DOHH2 (cell line): ENCODE measurements around the gene ALOX5.

ENCODE experiments used
- H3F3A ChIP-seq: fragments of 200-600 bp; sonication (generic), shearing (Covaris generic); 2 replicates; pipeline ENCODE4 v1.6.0; 2016; ENCODE audit warnings: antibody characterized with exemption, mild to moderate bottlenecking; ENCODE audit not compliant: control insufficient read depth, insufficient read depth
- H3K27ac ChIP-seq: fragments of 200-600 bp; sonication (generic); 2 replicates; pipeline ENCODE4 v1.5.1; 2014; ENCODE audit warnings: low read depth, mild to moderate bottlenecking, low read length, moderate library complexity
- H3K27me3 ChIP-seq: fragments of 200-600 bp; sonication (generic); 2 replicates; pipeline ENCODE4 v1.6.1; 2014; ENCODE audit warnings: mild to moderate bottlenecking, low read length, mixed read lengths; ENCODE audit not compliant: control insufficient read depth
- H3K36me3 ChIP-seq: fragments of 200-600 bp; sonication (generic); 2 replicates; pipeline ENCODE4 v1.6.1; 2014; ENCODE audit warnings: mild to moderate bottlenecking, low read length, moderate library complexity, mixed read lengths; ENCODE audit not compliant: control insufficient read depth
- H3K4me1 ChIP-seq: fragments of 200-600 bp; sonication (generic); 2 replicates; pipeline ENCODE4 v1.6.1; 2014; ENCODE audit warnings: mild to moderate bottlenecking, low read length, mixed read lengths; ENCODE audit not compliant: control insufficient read depth
- H3K4me2 ChIP-seq: fragments of 200-600 bp; sonication (generic); 2 replicates; pipeline ENCODE4 v1.6.0; 2014; ENCODE audit warnings: mild to moderate bottlenecking, low read length, moderate library complexity
- H3K4me3 ChIP-seq: fragments of 200-600 bp; sonication (generic); 2 replicates; pipeline ENCODE4 v1.5.1; 2014; ENCODE audit warnings: mild to moderate bottlenecking, low read length, mixed read lengths
- H3K79me2 ChIP-seq: fragments of 200-600 bp; sonication (generic); 2 replicates; pipeline ENCODE4 v1.6.1; 2014; ENCODE audit warnings: mild to moderate bottlenecking, low read length, mixed read lengths; ENCODE audit not compliant: control insufficient read depth
- H3K9me2 ChIP-seq: fragments of 200-600 bp; sonication (generic); replicated peaks from 2 replicates; pipeline ENCODE4 v1.6.1; 2014; ENCODE audit warnings: mild to moderate bottlenecking, low read length, mixed read lengths; ENCODE audit not compliant: control insufficient read depth
- H3K9me3 ChIP-seq: fragments of 200-600 bp; sonication (generic); 2 replicates; pipeline ENCODE4 v1.6.1; 2014; ENCODE audit warnings: antibody characterized with exemption, low read length, mixed read lengths; ENCODE audit not compliant: control insufficient read depth, insufficient read depth
- H4K20me1 ChIP-seq: fragments of 200-600 bp; sonication (generic); 2 replicates; pipeline ENCODE4 v1.6.0; 2014; ENCODE audit warnings: low read depth, mild to moderate bottlenecking, antibody characterized with exemption, low read length, moderate library complexity; ENCODE audit not compliant: control insufficient read depth, insufficient read depth
- CTCF ChIP-seq: fragments of 200-600 bp; sonication (generic); IDR thresholded peaks from one replicate; pipeline ENCODE4 v1.5.1; 2014; ENCODE audit warnings: antibody characterized with exemption, mild to moderate bottlenecking, low read depth, low read length; ENCODE audit not compliant: poor library complexity, severe bottlenecking
- EZH2phosphoT487 ChIP-seq: fragments of 200-600 bp; sonication (generic); IDR thresholded peaks from 2 replicates; pipeline ENCODE4 v1.6.1; 2017; ENCODE audit warnings: borderline replicate concordance, mild to moderate bottlenecking, antibody characterized with exemption, low read length, moderate library complexity, mixed read lengths

The ALOX5 gene

GRCh38 chr10:45463244-45464116 is 89.5 kb downstream of the ALOX5 start:
- TF ChIP-seq EZH2phosphoT487 (no peak), CTCF (no peak)
- peak overlapping the region; percentile 92 for H3K4me2 ChIP-seq

DNA sequence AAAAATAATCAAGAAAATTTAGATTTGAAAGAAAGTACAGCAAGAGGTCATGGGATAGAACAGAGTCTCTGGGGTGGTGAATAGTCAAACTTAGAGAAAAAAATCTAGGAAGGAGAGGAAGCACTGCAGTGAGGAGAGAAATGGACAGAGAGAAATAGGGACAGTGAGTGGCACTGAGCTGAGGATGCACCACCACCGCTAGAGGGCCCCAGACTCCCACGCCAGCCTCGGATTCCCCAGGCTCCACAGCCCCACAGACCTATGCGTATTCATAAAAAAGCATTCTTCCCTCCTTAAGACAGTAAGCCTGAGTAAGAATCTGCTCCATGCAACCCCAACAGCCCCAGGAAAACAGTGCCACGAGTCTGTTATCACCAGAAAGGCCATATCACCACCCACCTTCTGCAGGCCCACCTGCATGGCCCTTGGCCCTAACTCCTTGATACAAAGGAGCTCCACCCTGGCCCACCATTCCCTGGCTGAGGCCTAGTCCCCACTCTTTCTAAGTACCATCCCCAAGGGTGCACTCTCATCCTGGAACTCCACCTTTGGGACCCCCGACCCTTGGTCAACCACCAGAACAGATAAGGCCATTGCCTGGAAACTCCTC is 91.0 kb downstream of the ALOX5 start:
- H3F3A ChIP-seq, result peaks cover 21% of the 10 kb centered on the region
- peaks cover 68% of the 10 kb centered on the region for H3K4me1 ChIP-seq
- peaks cover 24% of the 10 kb centered on the region for H3K36me3 ChIP-seq
- H3K9me3 ChIP-seq, result no peaks in the 10 kb centered on the region
- no peak for TF ChIP-seq EZH2phosphoT487
- TF ChIP-seq CTCF, result peak; percentile 94
- peak overlapping the region; percentile 98 for H3K27ac ChIP-seq
- H3K4me2 ChIP-seq, result peak overlapping the region; percentile 92
- no peaks in the 10 kb centered on the region for H3K9me2 ChIP-seq
- H3K79me2 ChIP-seq, result peaks cover 48% of the 10 kb centered on the region
- no peaks in the 10 kb centered on the region for H3K27me3 ChIP-seq
- peak overlapping the region; percentile 74 for H3K4me3 ChIP-seq
- no peaks in the 10 kb centered on the region for H4K20me1 ChIP-seq

More at GRCh38 chr10:45463244-45464116, 89.5 kb downstream of the ALOX5 start:
- Histone ChIP-seq H3K27ac (peak overlapping the region; percentile 98), H4K20me1 (no peaks in the 10 kb centered on the region), H3K9me3 (no peaks in the 10 kb centered on the region), H3K27me3 (no peaks in the 10 kb centered on the region), H3F3A (peaks cover 21% of the 10 kb centered on the region), H3K36me3 (peaks cover 28% of the 10 kb centered on the region), H3K4me3 (peak overlapping the region; percentile 74), H3K9me2 (no peaks in the 10 kb centered on the region), H3K79me2 (peaks cover 48% of the 10 kb centered on the region), H3K4me1 (peaks cover 78% of the 10 kb centered on the region)

GRCh38 chr10:45466784-45467183 is 92.8 kb downstream of the ALOX5 start:
- no peaks in the 10 kb centered on the region for H3K9me2 ChIP-seq
- peak overlapping the region; percentile 92; the same call in 1 of the 2 replicates for H3K4me2 ChIP-seq
- no peaks in the 10 kb centered on the region for H4K20me1 ChIP-seq
- H3K27me3 ChIP-seq, result no peaks in the 10 kb centered on the region
- peaks cover 10% of the 10 kb centered on the region for H3F3A ChIP-seq
- H3K36me3 ChIP-seq, result peaks cover 24% of the 10 kb centered on the region
- H3K4me1 ChIP-seq, result peaks cover 57% of the 10 kb centered on the region
- H3K27ac ChIP-seq, result no peak overlapping the region
- H3K4me3 ChIP-seq, result no peak overlapping the region
- TF ChIP-seq EZH2phosphoT487, result no peak
- TF ChIP-seq CTCF, result no peak
- H3K79me2 ChIP-seq, result peaks cover 45% of the 10 kb centered on the region
- no peaks in the 10 kb centered on the region for H3K9me3 ChIP-seq
